ENCODE results near the gene CHST11. TPM values are rescaled to one million over a fixed set of nuclear protein-coding genes. Genes with fewer than 3 reads are reported as not detected.

CHST11 gene
- total and polyA plus RNA-seq, 9 donors = 4.0 to 39.9 (median 20.1) TPM

- Histone ChIP-seq H3K4me3 (no peak overlapping the region), H3K36me3 (no peaks in the 10 kb centered on the region), H3K27me3 (no peaks in the 10 kb centered on the region), H3K4me1 (ENCODE audit: insufficient read depth) (no peaks in the 10 kb centered on the region), H3K27ac (no peak overlapping the region), H3K9me3 (no peaks in the 10 kb centered on the region)
- intact Hi-C loops (cut with DNase I) = no loop called here
- WGBS, 3 donors = 94 to 95% (median 94%) methylated on average over 5 of the region's 5 CpGs
- TF ChIP-seq CTCF (IDR thresholded peaks at IDR 0.05) = no peak
- TF ChIP-seq EP300 (IDR thresholded peaks at IDR 0.05) = no peak
- TF ChIP-seq POLR2A (IDR thresholded peaks at IDR 0.05) = no peak
- DNase-seq = no peak
Observed at GRCh38 chr12:104446646-104447421, 9.9 kb upstream of the CHST11 start.

GRCh38 chr12:104448031-104448430 is 8.7 kb upstream of the CHST11 start:
- TF ChIP-seq POLR2A (IDR thresholded peaks at IDR 0.05) = no peak
- H3K4me3 ChIP-seq = no peak overlapping the region
- 79 to 87% (median 86%) methylated on average over 5 of the region's 5 CpGs for WGBS, 3 donors

GRCh38 chr12:104448451-104448850 is 8.3 kb upstream of the CHST11 start:
- TF ChIP-seq POLR2A (IDR thresholded peaks at IDR 0.05) = no peak
- 88 to 95% (median 94%) methylated on average over 1 of the region's 1 CpG for WGBS, 3 donors

More at GRCh38 chr12:104448031-104448430, 8.7 kb upstream of the CHST11 start:
- DNase-seq = no peak
- Histone ChIP-seq H3K27ac (no peak overlapping the region), H3K4me1 (ENCODE audit: insufficient read depth) (no peaks in the 10 kb centered on the region), H3K9me3 (no peaks in the 10 kb centered on the region), H3K36me3 (no peaks in the 10 kb centered on the region), H3K27me3 (no peaks in the 10 kb centered on the region)
- intact Hi-C loops (cut with DNase I) = no loop called here

GRCh38 chr12:104450700-104451099 is 6.0 kb upstream of the CHST11 start:
- Histone ChIP-seq H3K36me3 (no peaks in the 10 kb centered on the region), H3K9me3 (no peaks in the 10 kb centered on the region), H3K27me3 (no peaks in the 10 kb centered on the region), H3K4me1 (ENCODE audit: insufficient read depth) (no peaks in the 10 kb centered on the region), H3K27ac (no peak overlapping the region), H3K4me3 (no peak overlapping the region)
- intact Hi-C loops (cut with DNase I) = loop anchor here in 1 of 4 donors (10.0 kb wide), 1 partner anchor 414 kb away; no protein-coding TSS in a partner anchor
- no peak for DNase-seq
- TF ChIP-seq CTCF (IDR thresholded peaks at IDR 0.05) (no peak), POLR2A (IDR thresholded peaks at IDR 0.05) (no peak), EP300 (IDR thresholded peaks at IDR 0.05) (no peak)

More at GRCh38 chr12:104448451-104448850, 8.3 kb upstream of the CHST11 start:
- Histone ChIP-seq H3K27ac (no peak overlapping the region), H3K36me3 (no peaks in the 10 kb centered on the region), H3K9me3 (no peaks in the 10 kb centered on the region), H3K4me3 (no peak overlapping the region), H3K4me1 (ENCODE audit: insufficient read depth) (no peaks in the 10 kb centered on the region), H3K27me3 (no peaks in the 10 kb centered on the region)
- DNase-seq = no peak
- intact Hi-C loops (cut with DNase I) = no loop called here

- Histone ChIP-seq H3K4me1 (ENCODE audit: insufficient read depth) (no peaks in the 10 kb centered on the region), H3K27me3 (no peaks in the 10 kb centered on the region), H3K36me3 (no peaks in the 10 kb centered on the region), H3K9me3 (no peaks in the 10 kb centered on the region), H3K27ac (no peak overlapping the region), H3K4me3 (no peak overlapping the region)
- intact Hi-C loops (cut with DNase I) = loop anchor here in 1 of 4 donors (10.0 kb wide), 1 partner anchor 413 kb away; no protein-coding TSS in a partner anchor
- 86 to 97% (median 93%) methylated on average over 1 of the region's 1 CpG for WGBS, 3 donors
- no peak for DNase-seq
- no peak for TF ChIP-seq CTCF (IDR thresholded peaks at IDR 0.05)
- TF ChIP-seq POLR2A (IDR thresholded peaks at IDR 0.05) = no peak
- TF ChIP-seq EP300 (IDR thresholded peaks at IDR 0.05) = no peak
Observed at GRCh38 chr12:104452087-104452486, 4.7 kb upstream of the CHST11 start.

Measured in ovary (tissue), 9 donors.